Ishikawa (cell line): ENCODE data around the gene USP6NL.

Experiments used
- CEBPB ChIP-seq: IDR thresholded peaks from 2 replicates; pipeline ENCODE4 v1.6.1; 2012
- CREB1 ChIP-seq: IDR thresholded peaks from 2 replicates; pipeline ENCODE4 v1.6.1; 2012; ENCODE audit warnings: low read depth
- EP300 ChIP-seq: IDR thresholded peaks from 2 replicates; pipeline ENCODE4 v1.6.1; 2012; ENCODE audit warnings: borderline replicate concordance
- FOXM1 ChIP-seq: IDR thresholded peaks from 2 replicates; pipeline ENCODE4 v1.6.1; 2012; ENCODE audit warnings: low read depth, borderline replicate concordance
- MAX ChIP-seq: IDR thresholded peaks from 2 replicates; pipeline ENCODE4 v1.6.1; 2012
- RAD21 ChIP-seq: IDR thresholded peaks from 2 replicates; pipeline ENCODE4 v1.6.1; 2012; ENCODE audit warnings: low read depth
- REST ChIP-seq: IDR thresholded peaks from 2 replicates; pipeline ENCODE4 v1.6.1; 2012; ENCODE audit warnings: low read depth, mild to moderate bottlenecking
- YY1 ChIP-seq: IDR thresholded peaks from 2 replicates; pipeline ENCODE4 v1.6.1; 2012; ENCODE audit warnings: low read depth
- ZBTB7A ChIP-seq: IDR thresholded peaks from 2 replicates; pipeline ENCODE4 v1.6.1; 2012; ENCODE audit warnings: low read depth

GRCh38 chr10:11407939-11408338 lies 203.5 kb downstream of the USP6NL start:
- TF ChIP-seq ZBTB7A (no peak), REST (no peak), EP300 (no peak), MAX (no peak), CEBPB (no peak), YY1 (no peak), RAD21 (no peak), FOXM1 (no peak), CREB1 (no peak)
